Fibroblast of lung (primary cell): ENCODE measurements around the gene TMSB4X. TPM values are rescaled to one million over a fixed set of nuclear protein-coding genes. Genes with fewer than 3 reads are reported as not detected.

Experiments
- DNase-seq, 2 donors: peaks; one replicate each; pipeline versions ENCODE4 v3.0.0 to v3.0.0-alpha.2; 2010; ENCODE audit warnings: low read depth in 2 of 2
- H2AFZ ChIP-seq: 2 replicates; pipeline ENCODE4 v1.5.1; 2012; ENCODE audit warnings: low read length, control low read depth, inconsistent platforms
- H3K27ac ChIP-seq: 2 replicates; pipeline ENCODE4 v1.5.1; 2011; ENCODE audit warnings: low read length, control low read depth; ENCODE audit not compliant: insufficient read depth
- H3K27me3 ChIP-seq: 2 replicates; pipeline ENCODE4 v1.5.1; 2011; ENCODE audit warnings: mild to moderate bottlenecking, low read length; ENCODE audit not compliant: control insufficient read depth, insufficient read depth
- H3K36me3 ChIP-seq: 2 replicates; pipeline ENCODE4 v1.5.1; 2011; ENCODE audit warnings: low read length; ENCODE audit not compliant: control insufficient read depth, insufficient read depth
- H3K4me1 ChIP-seq: 2 replicates; pipeline ENCODE4 v1.5.1; 2011; ENCODE audit warnings: low read length; ENCODE audit not compliant: control insufficient read depth, insufficient read depth; ENCODE audit errors: extremely low read depth
- H3K4me2 ChIP-seq: 2 replicates; pipeline ENCODE4 v1.5.1; 2011; ENCODE audit warnings: low read length, control low read depth; ENCODE audit not compliant: insufficient read depth; ENCODE audit errors: extremely low read depth
- H3K4me3 ChIP-seq, 4 experiments: fragments of 200-600 bp in 1 of 4; sonication (generic) in 1 of 4; replicated peaks in 1 of 4; 2 replicates each; pipeline ENCODE4 v1.5.1; 2011 to 2016; ENCODE audit warnings: low read length in 4 of 4, low read depth in 3 of 4, mild to moderate bottlenecking in 3 of 4, control low read depth in 2 of 4, inconsistent platforms in 1 of 4, mixed read lengths in 1 of 4; ENCODE audit not compliant: insufficient read depth in 1 of 4; ENCODE audit errors: control extremely low read depth in 1 of 4
- H3K79me2 ChIP-seq: 2 replicates; pipeline ENCODE4 v1.5.1; 2012; ENCODE audit warnings: mild to moderate bottlenecking, low read length, inconsistent platforms; ENCODE audit not compliant: control insufficient read depth, insufficient read depth
- H3K9ac ChIP-seq: 2 replicates; pipeline ENCODE4 v1.5.1; 2011; ENCODE audit warnings: mild to moderate bottlenecking, low read length, control low read depth; ENCODE audit not compliant: insufficient read depth
- H3K9me3 ChIP-seq: 2 replicates; pipeline ENCODE4 v1.5.1; 2012; ENCODE audit warnings: low read depth, low read length; ENCODE audit not compliant: control insufficient read depth, insufficient read depth
- H4K20me1 ChIP-seq: 2 replicates; pipeline ENCODE4 v1.5.1; 2011; ENCODE audit warnings: low read length; ENCODE audit not compliant: control insufficient read depth, insufficient read depth; ENCODE audit errors: extremely low read depth
- EZH2 ChIP-seq: IDR thresholded peaks from 2 replicates; pipeline ENCODE4 v1.5.1; 2012; ENCODE audit warnings: low read length, control low read depth, mild to moderate bottlenecking; ENCODE audit errors: missing control alignments
- polyA plus RNA-seq, 2 donors: library from polyadenylated mRNA; depleted of rRNA in 1 of 2; stranded (reverse) in 1 of 2; unstranded in 1 of 2; fragments of >200 nt; gene quantifications; 2 replicates each; pipeline ENCODE4 v1.2.1, GENCODE V29; 2011 to 2012; ENCODE audit warnings: missing spikeins in 1 of 2
- total RNA-seq: library from RNA; depleted of rRNA; stranded (reverse); fragments of >200 nt; gene quantifications from 2 replicates; pipeline ENCODE4 v1.2.1, GENCODE V29; 2014
- TF ChIP-seq, protein P1 (sequence below), 2 donors: IDR thresholded peaks in 1 of 2; conservative IDR thresholded peaks in 1 of 2; 1 replicate in 1 of 2; 2 replicates in 1 of 2; pipeline ENCODE4 v1.5.1; 2011 to 2012; ENCODE audit warnings: low read length in 2 of 2, control low read depth in 1 of 2, inconsistent platforms in 1 of 2, low read depth in 1 of 2, mild to moderate bottlenecking in 1 of 2

The TMSB4X gene
- total and polyA plus RNA-seq, 2 donors (not counting 1 experiment from before 2014, with no cell fraction given), result 14,631 to 17,013 TPM

DNA sequence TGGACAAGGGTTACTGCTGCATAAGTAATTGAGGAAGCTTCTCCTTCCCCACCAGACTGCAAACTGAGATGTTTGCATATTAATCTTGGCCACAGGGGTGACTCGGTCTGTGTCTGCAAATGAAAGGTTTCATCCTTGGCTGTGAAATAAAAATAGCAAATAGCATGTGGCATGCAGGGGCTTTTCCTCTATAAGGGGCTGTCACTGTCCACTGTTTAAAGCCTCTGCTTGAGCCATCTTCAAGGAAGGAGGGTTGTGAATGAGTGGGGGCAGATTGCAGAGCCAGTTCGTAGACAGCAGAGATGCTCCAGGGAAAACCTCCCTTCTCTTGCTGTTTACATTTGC lies 33.3 kb downstream of the TMSB4X start:
- Histone ChIP-seq H3K9me3 (no peaks in the 10 kb centered on the region), H4K20me1 (no peaks in the 10 kb centered on the region), H3K4me1 (no peaks in the 10 kb centered on the region), H3K27ac (no peak overlapping the region), H3K4me3 (no peak overlapping the region), H3K27me3 (no peaks in the 10 kb centered on the region), H2AFZ (no peak overlapping the region), H3K36me3 (no peaks in the 10 kb centered on the region), H3K4me2 (no peak overlapping the region), H3K9ac (no peak overlapping the region), H3K79me2 (no peaks in the 10 kb centered on the region)
- TF ChIP-seq, protein P1, sequence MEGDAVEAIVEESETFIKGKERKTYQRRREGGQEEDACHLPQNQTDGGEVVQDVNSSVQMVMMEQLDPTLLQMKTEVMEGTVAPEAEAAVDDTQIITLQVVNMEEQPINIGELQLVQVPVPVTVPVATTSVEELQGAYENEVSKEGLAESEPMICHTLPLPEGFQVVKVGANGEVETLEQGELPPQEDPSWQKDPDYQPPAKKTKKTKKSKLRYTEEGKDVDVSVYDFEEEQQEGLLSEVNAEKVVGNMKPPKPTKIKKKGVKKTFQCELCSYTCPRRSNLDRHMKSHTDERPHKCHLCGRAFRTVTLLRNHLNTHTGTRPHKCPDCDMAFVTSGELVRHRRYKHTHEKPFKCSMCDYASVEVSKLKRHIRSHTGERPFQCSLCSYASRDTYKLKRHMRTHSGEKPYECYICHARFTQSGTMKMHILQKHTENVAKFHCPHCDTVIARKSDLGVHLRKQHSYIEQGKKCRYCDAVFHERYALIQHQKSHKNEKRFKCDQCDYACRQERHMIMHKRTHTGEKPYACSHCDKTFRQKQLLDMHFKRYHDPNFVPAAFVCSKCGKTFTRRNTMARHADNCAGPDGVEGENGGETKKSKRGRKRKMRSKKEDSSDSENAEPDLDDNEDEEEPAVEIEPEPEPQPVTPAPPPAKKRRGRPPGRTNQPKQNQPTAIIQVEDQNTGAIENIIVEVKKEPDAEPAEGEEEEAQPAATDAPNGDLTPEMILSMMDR (conservative IDR thresholded peaks at IDR 0.05 in 1 of 2, IDR thresholded peaks at IDR 0.05 in 1 of 2; ENCODE audit: low read depth in 1 of 2, low read length in 2 of 2), result no peak
- no peak for TF ChIP-seq EZH2
- DNase-seq, result no peak

DNA sequence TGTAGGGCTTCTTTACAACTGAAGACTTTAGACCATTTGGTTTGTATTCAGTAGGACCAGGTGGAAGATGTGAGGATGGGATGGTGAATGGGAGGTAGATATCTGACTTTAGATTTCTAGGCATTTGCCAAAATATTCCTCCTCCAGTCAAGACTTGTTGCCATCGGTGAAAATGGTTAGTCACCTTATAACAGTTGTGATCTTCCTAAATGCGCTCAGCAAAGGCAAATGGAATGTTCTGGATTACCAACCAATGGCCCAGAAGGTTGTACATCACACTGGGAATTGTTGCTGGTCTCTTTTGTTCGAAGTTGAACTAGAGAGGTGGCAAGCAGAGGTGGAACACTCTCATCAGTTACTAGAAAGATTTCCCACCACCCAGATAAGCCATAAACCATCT lies 33.9 kb downstream of the TMSB4X start:
- H3K4me2 ChIP-seq, result no peak overlapping the region
- no peaks in the 10 kb centered on the region for H3K4me1 ChIP-seq
- no peak overlapping the region for H2AFZ ChIP-seq
- TF ChIP-seq, protein P1 (conservative IDR thresholded peaks at IDR 0.05 in 1 of 2, IDR thresholded peaks at IDR 0.05 in 1 of 2; ENCODE audit: low read depth in 1 of 2, low read length in 2 of 2), result no peak
- no peak for TF ChIP-seq EZH2
- H4K20me1 ChIP-seq, result no peaks in the 10 kb centered on the region
- no peak overlapping the region for H3K27ac ChIP-seq
- H3K79me2 ChIP-seq, result no peaks in the 10 kb centered on the region
- no peak for DNase-seq
- no peaks in the 10 kb centered on the region for H3K27me3 ChIP-seq
- no peak overlapping the region for H3K4me3 ChIP-seq
- H3K9me3 ChIP-seq, result no peaks in the 10 kb centered on the region
- no peaks in the 10 kb centered on the region for H3K36me3 ChIP-seq
- no peak overlapping the region for H3K9ac ChIP-seq

DNA sequence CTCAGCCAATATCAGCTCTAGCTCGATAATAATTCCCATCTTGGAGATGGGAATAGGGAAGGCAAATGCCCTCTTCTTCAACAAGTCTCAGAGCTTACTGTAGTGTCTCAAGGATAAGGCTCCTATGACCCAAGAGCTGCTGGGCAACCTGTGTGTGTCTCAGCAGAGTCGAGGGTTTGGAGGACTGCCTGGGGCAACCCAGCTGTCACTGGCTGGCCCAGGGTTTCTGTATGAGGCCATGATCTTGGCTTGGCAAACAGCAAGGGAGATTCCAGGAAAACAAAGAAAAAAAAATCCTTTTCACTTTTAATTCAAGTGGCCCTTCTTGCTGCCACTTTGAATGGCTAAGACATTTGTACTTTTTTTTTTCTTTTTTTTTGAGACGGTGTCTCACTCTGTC lies 34.4 kb downstream of the TMSB4X start:
- TF ChIP-seq, protein P1 (conservative IDR thresholded peaks at IDR 0.05 in 1 of 2, IDR thresholded peaks at IDR 0.05 in 1 of 2; ENCODE audit: low read depth in 1 of 2, low read length in 2 of 2), result no peak
- TF ChIP-seq EZH2, result no peak
- no peaks in the 10 kb centered on the region for H4K20me1 ChIP-seq
- H3K9ac ChIP-seq, result no peak overlapping the region
- H2AFZ ChIP-seq, result no peak overlapping the region
- no peaks in the 10 kb centered on the region for H3K4me1 ChIP-seq
- peak in 1 of 2 donors; percentile 45 for DNase-seq
- H3K27ac ChIP-seq, result no peak overlapping the region
- H3K79me2 ChIP-seq, result no peaks in the 10 kb centered on the region
- H3K4me3 ChIP-seq, result no peak overlapping the region
- H3K27me3 ChIP-seq, result no peaks in the 10 kb centered on the region
- H3K4me2 ChIP-seq, result no peak overlapping the region
- no peaks in the 10 kb centered on the region for H3K36me3 ChIP-seq
- H3K9me3 ChIP-seq, result no peaks in the 10 kb centered on the region
